ENCODE data around the gene NUAK2. TPM values are rescaled to one million over a fixed set of nuclear protein-coding genes. Genes with fewer than 3 reads are reported as not detected.

The NUAK2 gene
- total RNA-seq, 2 donors from 2014 or later = 0.78 to 1.5 TPM

- Histone ChIP-seq H3K36me3 (no peaks in the 10 kb centered on the region), H3K4me1 (ENCODE audit: control insufficient read depth in 1 of 2, low read depth in 2 of 2) (peaks cover 10 to 14% of the 10 kb centered on the region in 2 donors), H3K27me3 (replicated peaks; ENCODE audit: insufficient read depth) (no peaks in the 10 kb centered on the region), H3K27ac (no peak overlapping the region), H3K4me3 (no peak overlapping the region), H3K9me3 (no peaks in the 10 kb centered on the region)
- no peak for ATAC-seq (ENCODE audit: insufficient number of reproducible peaks, low FRiP score, low read depth)
- TF ChIP-seq CTCF (IDR thresholded peaks at IDR 0.05) = no peak
- no peak for DNase-seq (ENCODE audit: low spot score)
Observed at GRCh38 chr1:205303247-205303888, 18.2 kb downstream of the NUAK2 start.

- no peaks in the 10 kb centered on the region for H3K36me3 ChIP-seq
- TF ChIP-seq CTCF (IDR thresholded peaks at IDR 0.05) = no peak
- DNase-seq (ENCODE audit: low spot score) = no peak
- no peaks in the 10 kb centered on the region for H3K27me3 ChIP-seq (replicated peaks; ENCODE audit: insufficient read depth)
- peaks cover 10 to 14% of the 10 kb centered on the region in 2 donors for H3K4me1 ChIP-seq (ENCODE audit: control insufficient read depth in 1 of 2, low read depth in 2 of 2)
- H3K9me3 ChIP-seq = no peaks in the 10 kb centered on the region
- no peak for ATAC-seq (ENCODE audit: insufficient number of reproducible peaks, low FRiP score, low read depth)
- peak overlapping the region in 1 of 2 donors; percentile 34 for H3K27ac ChIP-seq
- no peak overlapping the region for H3K4me3 ChIP-seq
Observed at GRCh38 chr1:205301842-205302588, 19.5 kb downstream of the NUAK2 start.

- no peak for ATAC-seq (ENCODE audit: insufficient number of reproducible peaks, low FRiP score, low read depth)
- Histone ChIP-seq H3K27ac (peak overlapping the region in 1 of 2 donors; percentile 34), H3K9me3 (no peaks in the 10 kb centered on the region), H3K4me3 (no peak overlapping the region), H3K27me3 (replicated peaks; ENCODE audit: insufficient read depth) (no peaks in the 10 kb centered on the region), H3K36me3 (no peaks in the 10 kb centered on the region), H3K4me1 (ENCODE audit: control insufficient read depth in 1 of 2, low read depth in 2 of 2) (peaks cover 10 to 14% of the 10 kb centered on the region in 2 donors)
- TF ChIP-seq CTCF (IDR thresholded peaks at IDR 0.05) = no peak
- no peak for DNase-seq (ENCODE audit: low spot score)
Observed at GRCh38 chr1:205301205-205301821, 20.2 kb downstream of the NUAK2 start.

GRCh38 chr1:205300149-205300548, 21.4 kb downstream of the NUAK2 start:
- no peak overlapping the region for H3K4me3 ChIP-seq
- no peaks in the 10 kb centered on the region for H3K36me3 ChIP-seq
- DNase-seq (ENCODE audit: low spot score) = no peak
- no peak overlapping the region for H3K27ac ChIP-seq
- no peaks in the 10 kb centered on the region for H3K9me3 ChIP-seq
- peaks cover 10 to 15% of the 10 kb centered on the region in 2 donors for H3K4me1 ChIP-seq (ENCODE audit: control insufficient read depth in 1 of 2, low read depth in 2 of 2)
- no peaks in the 10 kb centered on the region for H3K27me3 ChIP-seq (replicated peaks; ENCODE audit: insufficient read depth)
- no peak for ATAC-seq (ENCODE audit: insufficient number of reproducible peaks, low FRiP score, low read depth)
- no peak for TF ChIP-seq CTCF (IDR thresholded peaks at IDR 0.05)

All from thoracic aorta (tissue), 2 donors.